GM11168 (cell line): Measurements from ENCODE around the gene IER2.
"Not testable (repeated sequence)": the region's sequence is repeated elsewhere in the genome, so short reads cannot be mapped to it uniquely, and the experiment has no call there.

Source experiments
- in situ Hi-C: fragments of 300-500 bp; cut with MboI; formaldehyde crosslinking; loops from one replicate; pipeline ENCODE4 v1.12.0; 2022; ENCODE audit warnings: low sequenced_read_pairs; ENCODE audit not compliant: unreplicated experiment

Gene IER2

GRCh38 chr19:13162724-13163608 is 12.8 kb downstream of the IER2 start:
- in situ Hi-C loops: no loop called here

GRCh38 chr19:13163609-13164342 is 13.6 kb downstream of the IER2 start:
- in situ Hi-C loops: no loop called here

GRCh38 chr19:13164343-13165161 is 14.3 kb downstream of the IER2 start:
- in situ Hi-C loops: no loop called here

GRCh38 chr19:13165162-13165997 is 15.2 kb downstream of the IER2 start:
- in situ Hi-C loops: no loop called here

GRCh38 chr19:13166151-13166550 is 15.9 kb downstream of the IER2 start:
- in situ Hi-C loops: not testable (repeated sequence)

- in situ Hi-C loops: no loop called here
These were observed 19.6 kb downstream of the IER2 start for GRCh38 chr19:13169769-13170168.

- in situ Hi-C loops: no loop called here
These were observed 20.9 kb downstream of the IER2 start for GRCh38 chr19:13171146-13171545.

- in situ Hi-C loops: no loop called here
These were observed 22.3 kb downstream of the IER2 start for GRCh38 chr19:13172346-13173138.

GRCh38 chr19:13173139-13173737 is 23.0 kb downstream of the IER2 start:
- in situ Hi-C loops: no loop called here

- in situ Hi-C loops: no loop called here
These were observed 26.1 kb downstream of the IER2 start for GRCh38 chr19:13176345-13176744.

- in situ Hi-C loops: not testable (repeated sequence)
These were observed 27.4 kb downstream of the IER2 start for GRCh38 chr19:13177584-13177983.

- in situ Hi-C loops: not testable (repeated sequence)
These were observed 28.1 kb downstream of the IER2 start for GRCh38 chr19:13178291-13178690.

- in situ Hi-C loops: no loop called here
These were observed 31.7 kb downstream of the IER2 start for GRCh38 chr19:13181747-13182388.

- in situ Hi-C loops: not testable (repeated sequence)
These were observed 34.7 kb downstream of the IER2 start for GRCh38 chr19:13184926-13185325.

- in situ Hi-C loops: not testable (repeated sequence)
These were observed 35.8 kb downstream of the IER2 start for GRCh38 chr19:13185763-13186657.

GRCh38 chr19:13186688-13187087 is 36.5 kb downstream of the IER2 start:
- in situ Hi-C loops: not testable (repeated sequence)

- in situ Hi-C loops: no loop called here
These were observed 37.2 kb downstream of the IER2 start for GRCh38 chr19:13187419-13187818.
